Measurements from ENCODE around the gene MYBPHL.

DNA sequence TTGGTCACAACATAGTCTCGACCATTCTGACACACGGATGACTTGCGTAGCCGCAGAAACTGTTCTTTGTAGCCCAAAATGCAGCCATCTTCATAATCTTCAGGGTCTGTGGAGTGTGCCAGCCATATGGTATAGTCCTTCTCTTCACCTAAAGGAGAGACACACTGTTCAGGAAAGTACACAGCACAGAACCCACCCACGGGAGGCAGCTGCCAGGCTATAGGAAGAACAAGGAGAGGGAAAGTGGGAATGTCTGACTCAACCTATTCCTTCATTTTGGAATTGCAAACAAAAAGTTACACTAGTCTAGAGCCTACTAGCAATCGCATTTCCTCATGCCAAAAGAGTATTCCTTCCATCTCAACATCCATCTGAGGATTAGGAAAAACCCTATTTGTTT is 16.2 kb upstream of the MYBPHL start:
- TF ChIP-seq JUND (CRISPR knock-in tag; IDR thresholded peaks at IDR 0.05) = no peak
- TF ChIP-seq, protein P1, sequence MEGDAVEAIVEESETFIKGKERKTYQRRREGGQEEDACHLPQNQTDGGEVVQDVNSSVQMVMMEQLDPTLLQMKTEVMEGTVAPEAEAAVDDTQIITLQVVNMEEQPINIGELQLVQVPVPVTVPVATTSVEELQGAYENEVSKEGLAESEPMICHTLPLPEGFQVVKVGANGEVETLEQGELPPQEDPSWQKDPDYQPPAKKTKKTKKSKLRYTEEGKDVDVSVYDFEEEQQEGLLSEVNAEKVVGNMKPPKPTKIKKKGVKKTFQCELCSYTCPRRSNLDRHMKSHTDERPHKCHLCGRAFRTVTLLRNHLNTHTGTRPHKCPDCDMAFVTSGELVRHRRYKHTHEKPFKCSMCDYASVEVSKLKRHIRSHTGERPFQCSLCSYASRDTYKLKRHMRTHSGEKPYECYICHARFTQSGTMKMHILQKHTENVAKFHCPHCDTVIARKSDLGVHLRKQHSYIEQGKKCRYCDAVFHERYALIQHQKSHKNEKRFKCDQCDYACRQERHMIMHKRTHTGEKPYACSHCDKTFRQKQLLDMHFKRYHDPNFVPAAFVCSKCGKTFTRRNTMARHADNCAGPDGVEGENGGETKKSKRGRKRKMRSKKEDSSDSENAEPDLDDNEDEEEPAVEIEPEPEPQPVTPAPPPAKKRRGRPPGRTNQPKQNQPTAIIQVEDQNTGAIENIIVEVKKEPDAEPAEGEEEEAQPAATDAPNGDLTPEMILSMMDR (CRISPR knock-in tag; IDR thresholded peaks at IDR 0.05) = no peak
- TF ChIP-seq EP300 (IDR thresholded peaks at IDR 0.05; ENCODE audit: low read depth in 2 of 2, low read length in 2 of 2) = no peak
- TF ChIP-seq EP300 (CRISPR knock-in tag; IDR thresholded peaks at IDR 0.05; ENCODE audit: borderline replicate concordance) = no peak
- TF ChIP-seq, protein P2, sequence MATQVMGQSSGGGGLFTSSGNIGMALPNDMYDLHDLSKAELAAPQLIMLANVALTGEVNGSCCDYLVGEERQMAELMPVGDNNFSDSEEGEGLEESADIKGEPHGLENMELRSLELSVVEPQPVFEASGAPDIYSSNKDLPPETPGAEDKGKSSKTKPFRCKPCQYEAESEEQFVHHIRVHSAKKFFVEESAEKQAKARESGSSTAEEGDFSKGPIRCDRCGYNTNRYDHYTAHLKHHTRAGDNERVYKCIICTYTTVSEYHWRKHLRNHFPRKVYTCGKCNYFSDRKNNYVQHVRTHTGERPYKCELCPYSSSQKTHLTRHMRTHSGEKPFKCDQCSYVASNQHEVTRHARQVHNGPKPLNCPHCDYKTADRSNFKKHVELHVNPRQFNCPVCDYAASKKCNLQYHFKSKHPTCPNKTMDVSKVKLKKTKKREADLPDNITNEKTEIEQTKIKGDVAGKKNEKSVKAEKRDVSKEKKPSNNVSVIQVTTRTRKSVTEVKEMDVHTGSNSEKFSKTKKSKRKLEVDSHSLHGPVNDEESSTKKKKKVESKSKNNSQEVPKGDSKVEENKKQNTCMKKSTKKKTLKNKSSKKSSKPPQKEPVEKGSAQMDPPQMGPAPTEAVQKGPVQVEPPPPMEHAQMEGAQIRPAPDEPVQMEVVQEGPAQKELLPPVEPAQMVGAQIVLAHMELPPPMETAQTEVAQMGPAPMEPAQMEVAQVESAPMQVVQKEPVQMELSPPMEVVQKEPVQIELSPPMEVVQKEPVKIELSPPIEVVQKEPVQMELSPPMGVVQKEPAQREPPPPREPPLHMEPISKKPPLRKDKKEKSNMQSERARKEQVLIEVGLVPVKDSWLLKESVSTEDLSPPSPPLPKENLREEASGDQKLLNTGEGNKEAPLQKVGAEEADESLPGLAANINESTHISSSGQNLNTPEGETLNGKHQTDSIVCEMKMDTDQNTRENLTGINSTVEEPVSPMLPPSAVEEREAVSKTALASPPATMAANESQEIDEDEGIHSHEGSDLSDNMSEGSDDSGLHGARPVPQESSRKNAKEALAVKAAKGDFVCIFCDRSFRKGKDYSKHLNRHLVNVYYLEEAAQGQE (IDR thresholded peaks at IDR 0.05; ENCODE audit: borderline replicate concordance in 1 of 2, low read depth in 1 of 2, low read length in 2 of 2) = no peak
- TF ChIP-seq RAD21 (CRISPR knock-in tag; IDR thresholded peaks at IDR 0.05) = no peak
- TF ChIP-seq ZNF660 (CRISPR knock-in tag; IDR thresholded peaks at IDR 0.05; ENCODE audit: borderline replicate concordance, low read depth) = no peak
- TF ChIP-seq HCFC1 (IDR thresholded peaks at IDR 0.05; ENCODE audit: low read depth, low read length) = no peak
- no peak for TF ChIP-seq FOXA3 (CRISPR knock-in tag; IDR thresholded peaks at IDR 0.05)
- no peak for TF ChIP-seq MYC (CRISPR knock-in tag; IDR thresholded peaks at IDR 0.05; ENCODE audit: borderline replicate concordance)
- TF ChIP-seq, protein P3, sequence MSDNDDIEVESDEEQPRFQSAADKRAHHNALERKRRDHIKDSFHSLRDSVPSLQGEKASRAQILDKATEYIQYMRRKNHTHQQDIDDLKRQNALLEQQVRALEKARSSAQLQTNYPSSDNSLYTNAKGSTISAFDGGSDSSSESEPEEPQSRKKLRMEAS (IDR thresholded peaks at IDR 0.05) = no peak
- TF ChIP-seq RBFOX2 (IDR thresholded peaks at IDR 0.05; ENCODE audit: low read depth, low read length) = no peak
- TF ChIP-seq, protein P4, sequence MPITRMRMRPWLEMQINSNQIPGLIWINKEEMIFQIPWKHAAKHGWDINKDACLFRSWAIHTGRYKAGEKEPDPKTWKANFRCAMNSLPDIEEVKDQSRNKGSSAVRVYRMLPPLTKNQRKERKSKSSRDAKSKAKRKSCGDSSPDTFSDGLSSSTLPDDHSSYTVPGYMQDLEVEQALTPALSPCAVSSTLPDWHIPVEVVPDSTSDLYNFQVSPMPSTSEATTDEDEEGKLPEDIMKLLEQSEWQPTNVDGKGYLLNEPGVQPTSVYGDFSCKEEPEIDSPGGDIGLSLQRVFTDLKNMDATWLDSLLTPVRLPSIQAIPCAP (CRISPR knock-in tag; IDR thresholded peaks at IDR 0.05; ENCODE audit: low read depth) = no peak
